ENCODE measurements around the gene CAMK1D. TPM values are rescaled to one million over a fixed set of nuclear protein-coding genes. Genes with fewer than 3 reads are reported as not detected.

CAMK1D gene
- total and polyA plus RNA-seq, 2 experiments from 2014 or later = 3.5 to 6.0 TPM

DNA sequence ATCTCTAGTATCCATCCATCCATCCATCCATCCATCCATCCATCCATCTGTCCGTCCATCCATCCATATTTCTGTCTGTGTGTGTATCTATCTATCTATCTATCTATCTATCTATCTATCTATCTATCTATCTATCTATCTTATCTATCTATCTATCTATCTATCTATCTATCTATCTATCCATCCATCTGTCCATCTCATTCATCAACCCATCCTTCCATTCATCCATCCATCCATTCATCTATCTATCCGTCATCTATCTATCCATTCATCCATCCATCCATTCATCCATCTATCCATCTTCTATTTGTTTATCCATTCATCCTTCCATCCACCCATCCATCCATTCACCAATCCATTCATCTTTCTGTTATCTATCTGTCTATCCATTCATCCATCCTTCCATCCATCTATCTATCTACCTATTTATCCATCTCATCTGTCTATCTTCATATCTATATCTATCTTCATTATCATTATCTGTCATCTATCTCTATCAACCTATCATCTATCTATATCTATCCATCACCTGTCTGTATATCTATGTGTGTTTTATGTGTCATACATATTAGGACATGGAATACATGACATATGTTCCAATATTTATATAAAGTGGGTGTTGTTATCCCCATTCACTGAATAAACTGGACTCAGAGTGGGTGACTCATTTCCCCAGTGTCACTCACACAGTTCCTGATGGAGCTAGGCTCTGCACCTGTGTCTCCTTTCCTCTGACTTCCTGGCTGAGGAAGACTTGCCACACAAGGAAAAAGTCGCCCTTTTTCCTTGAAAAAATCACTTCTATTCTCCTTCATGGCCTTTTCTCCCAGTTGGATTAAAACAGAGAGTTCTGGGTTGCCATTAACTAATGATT is 452.1 kb downstream of the CAMK1D start:
- Histone ChIP-seq H3K27ac (no peak overlapping the region), H3K4me2 (no peak overlapping the region), H3K4me1 (ENCODE audit: insufficient read depth) (no peaks in the 10 kb centered on the region), H3K9me2 (replicated peaks; ENCODE audit: insufficient read depth) (no peaks in the 10 kb centered on the region), H3K79me2 (no peaks in the 10 kb centered on the region), H3K4me3 (no peak overlapping the region), H3K9me3 (ENCODE audit: low read depth) (no peaks in the 10 kb centered on the region), H3K27me3 (no peaks in the 10 kb centered on the region), H2AFZ (no peak overlapping the region), H3K36me3 (replicated peaks; ENCODE audit: insufficient read depth, low read depth) (no peaks in the 10 kb centered on the region), H4K20me1 (ENCODE audit: insufficient read depth, poor library complexity, severe bottlenecking) (no peaks in the 10 kb centered on the region)
- WGBS (ENCODE audit: low lambda C conversion rate, missing lambda C conversion rate) = 92% methylated on average over 3 of the region's 3 CpGs
- no peak for TF ChIP-seq EZH2 (IDR thresholded peaks at IDR 0.05; ENCODE audit: borderline replicate concordance)
- TF ChIP-seq, protein P1, sequence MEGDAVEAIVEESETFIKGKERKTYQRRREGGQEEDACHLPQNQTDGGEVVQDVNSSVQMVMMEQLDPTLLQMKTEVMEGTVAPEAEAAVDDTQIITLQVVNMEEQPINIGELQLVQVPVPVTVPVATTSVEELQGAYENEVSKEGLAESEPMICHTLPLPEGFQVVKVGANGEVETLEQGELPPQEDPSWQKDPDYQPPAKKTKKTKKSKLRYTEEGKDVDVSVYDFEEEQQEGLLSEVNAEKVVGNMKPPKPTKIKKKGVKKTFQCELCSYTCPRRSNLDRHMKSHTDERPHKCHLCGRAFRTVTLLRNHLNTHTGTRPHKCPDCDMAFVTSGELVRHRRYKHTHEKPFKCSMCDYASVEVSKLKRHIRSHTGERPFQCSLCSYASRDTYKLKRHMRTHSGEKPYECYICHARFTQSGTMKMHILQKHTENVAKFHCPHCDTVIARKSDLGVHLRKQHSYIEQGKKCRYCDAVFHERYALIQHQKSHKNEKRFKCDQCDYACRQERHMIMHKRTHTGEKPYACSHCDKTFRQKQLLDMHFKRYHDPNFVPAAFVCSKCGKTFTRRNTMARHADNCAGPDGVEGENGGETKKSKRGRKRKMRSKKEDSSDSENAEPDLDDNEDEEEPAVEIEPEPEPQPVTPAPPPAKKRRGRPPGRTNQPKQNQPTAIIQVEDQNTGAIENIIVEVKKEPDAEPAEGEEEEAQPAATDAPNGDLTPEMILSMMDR (IDR thresholded peaks at IDR 0.05; ENCODE audit: poor library complexity) = no peak
- TF ChIP-seq EZH2phosphoT487 (IDR thresholded peaks at IDR 0.05; ENCODE audit: low read depth, severe bottlenecking, unreplicated experiment) = no peak
- DNase-seq (ENCODE audit: low spot score) = no peak

DNA sequence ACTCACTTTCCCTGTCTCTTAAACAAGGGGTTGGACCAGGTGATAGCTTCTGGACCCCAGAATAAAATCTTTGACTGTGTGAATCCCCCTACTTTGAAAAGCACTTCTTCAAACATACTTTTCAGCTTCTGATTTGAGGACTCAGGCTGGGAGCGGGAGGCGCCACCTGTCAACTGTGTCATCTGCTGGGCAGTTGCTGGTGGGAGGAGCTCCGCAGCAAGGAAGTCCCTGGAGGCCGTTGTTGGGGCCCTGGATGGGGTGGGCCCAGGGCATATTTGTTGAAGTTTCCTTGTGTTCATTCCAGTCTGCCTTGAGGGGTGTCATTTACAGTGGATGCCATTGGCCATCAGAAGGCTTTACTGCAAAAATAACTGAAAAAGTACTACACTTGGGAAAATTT is 454.4 kb downstream of the CAMK1D start:
- Histone ChIP-seq H4K20me1 (ENCODE audit: insufficient read depth, poor library complexity, severe bottlenecking) (no peaks in the 10 kb centered on the region), H3K36me3 (replicated peaks; ENCODE audit: insufficient read depth, low read depth) (no peaks in the 10 kb centered on the region), H3K27me3 (no peaks in the 10 kb centered on the region), H3K4me1 (ENCODE audit: insufficient read depth) (no peaks in the 10 kb centered on the region), H2AFZ (no peak overlapping the region), H3K4me2 (no peak overlapping the region), H3K9me3 (ENCODE audit: low read depth) (no peaks in the 10 kb centered on the region), H3K79me2 (no peaks in the 10 kb centered on the region), H3K27ac (no peak overlapping the region), H3K9me2 (replicated peaks; ENCODE audit: insufficient read depth) (no peaks in the 10 kb centered on the region), H3K4me3 (no peak overlapping the region)
- WGBS (ENCODE audit: low lambda C conversion rate, missing lambda C conversion rate) = 89% methylated on average over 4 of the region's 4 CpGs
- TF ChIP-seq EZH2 (IDR thresholded peaks at IDR 0.05; ENCODE audit: borderline replicate concordance) (no peak), EZH2phosphoT487 (IDR thresholded peaks at IDR 0.05; ENCODE audit: low read depth, severe bottlenecking, unreplicated experiment) (no peak)
- TF ChIP-seq, protein P1 (IDR thresholded peaks at IDR 0.05; ENCODE audit: poor library complexity) = no peak
- no peak for DNase-seq (ENCODE audit: low spot score)

DNA sequence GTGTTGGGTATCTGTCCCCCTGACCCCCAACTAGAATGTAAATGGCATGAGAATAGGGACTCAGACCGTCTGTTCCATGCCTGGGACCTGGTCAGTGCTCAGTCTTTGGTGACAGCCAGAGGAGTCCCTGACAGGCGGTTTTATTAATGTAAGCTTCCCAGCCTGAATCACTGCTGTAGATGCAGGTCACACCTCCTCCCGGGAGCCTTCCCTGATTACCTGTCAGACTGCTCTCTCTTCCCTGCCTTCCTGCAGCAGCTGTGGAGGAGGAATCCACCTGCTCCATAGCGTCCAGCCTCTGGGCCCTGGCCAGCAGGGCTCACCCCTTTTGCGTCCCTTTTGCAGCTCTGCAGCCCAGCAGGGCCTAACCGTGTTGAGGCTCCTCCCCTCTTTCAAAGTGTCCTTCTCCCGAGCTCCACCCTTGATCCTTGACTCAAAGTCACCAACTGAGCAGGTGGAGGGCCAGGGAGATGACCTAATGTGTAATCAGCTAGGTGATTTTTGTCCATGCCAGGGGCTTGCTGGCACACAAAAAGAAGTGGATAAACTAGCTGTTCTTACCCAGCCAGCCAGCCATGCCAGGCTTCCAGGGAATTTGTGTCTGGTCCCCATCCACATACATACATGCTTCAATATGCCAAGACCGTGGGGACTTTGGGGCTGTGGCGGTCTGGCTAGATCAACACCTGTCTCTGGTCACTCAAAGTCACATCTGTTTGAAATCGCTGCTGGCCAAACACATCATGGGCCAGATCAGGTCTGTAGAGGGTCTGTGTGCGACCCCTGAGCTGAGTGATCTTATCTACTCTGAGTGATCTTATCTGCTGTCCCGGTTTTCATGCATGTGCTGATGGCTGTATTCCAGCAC is 457.1 kb downstream of the CAMK1D start:
- H3K4me1 ChIP-seq (ENCODE audit: insufficient read depth) = no peaks in the 10 kb centered on the region
- DNase-seq (ENCODE audit: low spot score) = no peak
- no peak overlapping the region for H3K4me2 ChIP-seq
- no peak overlapping the region for H2AFZ ChIP-seq
- no peaks in the 10 kb centered on the region for H4K20me1 ChIP-seq (ENCODE audit: insufficient read depth, poor library complexity, severe bottlenecking)
- no peaks in the 10 kb centered on the region for H3K79me2 ChIP-seq
- no peak overlapping the region for H3K4me3 ChIP-seq
- H3K36me3 ChIP-seq (replicated peaks; ENCODE audit: insufficient read depth, low read depth) = no peaks in the 10 kb centered on the region
- H3K27me3 ChIP-seq = no peaks in the 10 kb centered on the region
- H3K9me2 ChIP-seq (replicated peaks; ENCODE audit: insufficient read depth) = no peaks in the 10 kb centered on the region
- TF ChIP-seq EZH2phosphoT487 (IDR thresholded peaks at IDR 0.05; ENCODE audit: low read depth, severe bottlenecking, unreplicated experiment) = no peak
- H3K27ac ChIP-seq = no peak overlapping the region
- WGBS (ENCODE audit: low lambda C conversion rate, missing lambda C conversion rate) = 77% methylated on average over 12 of the region's 12 CpGs
- H3K9me3 ChIP-seq (ENCODE audit: low read depth) = no peaks in the 10 kb centered on the region

Measured in hepatocyte (in vitro differentiated cells).